Neural crest cell (in vitro differentiated cells): ENCODE measurements around the gene SCTR. TPM values are rescaled to one million over a fixed set of nuclear protein-coding genes. Genes with fewer than 3 reads are reported as not detected.

ENCODE experiments used
- DNase-seq: peaks from one replicate; pipeline ENCODE4 v3.0.0; 2021; ENCODE audit warnings: low read depth, mixed read lengths, low spot score
- H3K27ac Mint-ChIP-seq: one replicate; pipeline ENCODE4 v1.8.0; 2021; ENCODE audit warnings: mild to moderate bottlenecking, mixed read lengths; ENCODE audit not compliant: unreplicated experiment
- H3K27me3 Mint-ChIP-seq: 2 replicates; pipeline ENCODE4 v1.8.0; 2021; ENCODE audit warnings: low read depth, mild to moderate bottlenecking, mixed read lengths
- H3K36me3 Mint-ChIP-seq: 2 replicates; pipeline ENCODE4 v1.8.0; 2021; ENCODE audit warnings: low read depth, mild to moderate bottlenecking, mixed read lengths
- H3K4me1 Mint-ChIP-seq: 2 replicates; pipeline ENCODE4 v1.8.0; 2021; ENCODE audit warnings: mixed read lengths
- H3K4me3 Mint-ChIP-seq: one replicate; pipeline ENCODE4 v1.8.0; 2021; ENCODE audit warnings: mild to moderate bottlenecking, mixed read lengths
- H3K9me3 Mint-ChIP-seq: 2 replicates; pipeline ENCODE4 v1.8.0; 2021; ENCODE audit warnings: mixed read lengths
- CTCF ChIP-seq: fragments of 200-600 bp; sonication (generic); conservative IDR thresholded peaks from 2 replicates; pipeline ENCODE4 v1.5.0; 2021; ENCODE audit warnings: antibody characterized with exemption, mild to moderate bottlenecking
- total RNA-seq: library from RNA; stranded (reverse); gene quantifications from 2 replicates; pipeline ENCODE4 v1.2.1, GENCODE V29; 2021

SCTR gene
- total RNA-seq, 1 donor from 2014 or later = not detected

GRCh38 chr2:119460076-119460475 is 64.2 kb downstream of the SCTR start:
- no peak overlapping the region for H3K4me3 Mint-ChIP-seq
- no peaks in the 10 kb centered on the region for H3K27me3 Mint-ChIP-seq
- H3K36me3 Mint-ChIP-seq = no peaks in the 10 kb centered on the region
- no peaks in the 10 kb centered on the region for H3K9me3 Mint-ChIP-seq
- peaks cover 30% of the 10 kb centered on the region for H3K4me1 Mint-ChIP-seq
- H3K27ac Mint-ChIP-seq = no peak overlapping the region
- TF ChIP-seq CTCF = no peak
- no peak for DNase-seq

DNA sequence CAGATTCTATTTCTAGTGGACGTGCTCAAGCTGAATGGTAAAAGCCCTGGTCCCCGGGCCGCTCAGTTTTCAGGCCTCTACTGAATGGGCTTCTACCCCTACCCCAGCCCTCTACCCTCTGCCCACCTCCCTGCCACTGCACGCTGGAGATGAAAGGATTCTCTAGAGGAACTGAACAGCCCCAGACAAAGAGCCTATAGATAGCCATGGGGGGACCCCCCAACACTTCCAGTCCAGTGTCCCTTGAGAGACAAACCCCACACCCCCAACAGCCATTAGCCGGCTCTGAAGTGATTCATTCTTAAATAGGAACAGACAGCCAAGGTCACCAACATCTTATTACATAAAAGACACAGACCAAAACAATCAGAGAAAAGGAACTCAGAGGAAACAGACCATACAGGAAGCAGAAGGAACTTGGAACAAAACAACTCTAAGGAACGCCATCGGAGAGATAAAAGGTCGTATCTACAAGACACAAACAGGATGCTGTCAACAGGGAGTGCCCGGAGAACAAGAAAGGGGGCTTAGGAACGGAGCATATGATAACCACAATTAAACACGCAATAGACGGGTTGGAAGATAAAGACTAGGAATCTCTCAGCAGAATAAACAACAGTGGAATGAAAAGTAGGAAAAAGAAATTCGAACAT is 69.1 kb downstream of the SCTR start:
- H3K36me3 Mint-ChIP-seq = no peaks in the 10 kb centered on the region
- H3K27ac Mint-ChIP-seq = peak overlapping the region; percentile 7
- no peaks in the 10 kb centered on the region for H3K9me3 Mint-ChIP-seq
- peak; percentile 45 for DNase-seq
- no peaks in the 10 kb centered on the region for H3K27me3 Mint-ChIP-seq
- TF ChIP-seq CTCF = no peak
- peaks cover 57% of the 10 kb centered on the region for H3K4me1 Mint-ChIP-seq
- peak overlapping the region; percentile 26 for H3K4me3 Mint-ChIP-seq

DNA sequence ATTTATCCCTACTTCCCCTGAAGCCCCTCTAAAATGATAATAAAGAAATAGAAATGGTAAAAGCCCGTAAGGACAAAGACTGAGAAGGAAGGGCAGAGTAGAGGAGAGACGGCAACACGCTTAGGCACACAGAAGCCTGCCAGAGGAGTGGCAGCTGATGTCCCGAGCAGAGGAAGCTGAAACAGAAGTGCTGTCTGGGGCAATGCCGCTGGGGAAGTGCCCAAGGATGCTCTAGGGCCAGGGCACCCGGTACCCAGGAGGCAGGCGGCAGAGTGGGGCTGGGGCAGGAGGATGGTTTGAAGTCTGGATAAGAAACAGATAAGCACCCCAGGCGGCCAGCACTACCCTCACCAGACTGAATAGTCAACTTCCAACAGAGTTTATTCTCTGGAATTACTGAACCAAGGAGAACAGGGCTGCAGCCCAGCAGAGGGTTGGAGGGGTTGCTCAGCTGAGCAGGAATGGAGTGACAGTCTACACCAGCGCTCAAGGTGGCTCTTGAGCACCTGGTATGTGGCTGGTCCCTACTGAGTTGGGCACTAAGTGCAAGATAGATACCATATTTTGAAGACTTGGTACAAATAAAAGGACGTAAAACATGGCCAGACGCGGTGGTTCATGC is 70.2 kb downstream of the SCTR start:
- Mint-ChIP-seq H3K4me3 (no peak overlapping the region), H3K27me3 (no peaks in the 10 kb centered on the region), H3K36me3 (no peaks in the 10 kb centered on the region), H3K9me3 (no peaks in the 10 kb centered on the region), H3K27ac (no peak overlapping the region), H3K4me1 (peaks cover 58% of the 10 kb centered on the region)
- no peak for DNase-seq
- no peak for TF ChIP-seq CTCF

GRCh38 chr2:119451336-119452050 is 72.8 kb downstream of the SCTR start:
- no peaks in the 10 kb centered on the region for H3K36me3 Mint-ChIP-seq
- H3K27ac Mint-ChIP-seq = no peak overlapping the region
- H3K27me3 Mint-ChIP-seq = no peaks in the 10 kb centered on the region
- no peak for TF ChIP-seq CTCF
- H3K9me3 Mint-ChIP-seq = no peaks in the 10 kb centered on the region
- H3K4me1 Mint-ChIP-seq = peaks cover 50% of the 10 kb centered on the region
- DNase-seq = no peak
- no peak overlapping the region for H3K4me3 Mint-ChIP-seq

DNA sequence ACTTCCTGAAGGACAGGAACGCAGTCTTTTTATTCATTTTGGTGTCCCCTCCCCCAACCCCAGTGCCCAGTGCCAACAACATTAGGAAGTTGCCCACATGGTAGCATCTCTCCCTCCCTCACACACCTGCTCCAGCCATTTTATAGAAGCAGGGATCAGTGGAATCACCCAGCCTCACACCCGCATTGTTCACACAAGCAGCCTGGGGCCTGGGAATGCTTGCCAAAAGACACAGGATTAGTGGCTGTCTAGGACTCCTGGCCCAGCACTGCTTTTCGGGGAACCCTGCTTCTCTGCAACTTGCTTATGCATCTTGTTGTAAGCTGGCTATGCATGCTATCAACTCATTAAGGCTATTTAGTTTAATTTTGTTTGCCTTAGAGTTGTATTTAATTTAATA is 74.8 kb downstream of the SCTR start:
- Mint-ChIP-seq H3K4me3 (no peak overlapping the region), H3K27ac (no peak overlapping the region), H3K4me1 (peaks cover 37% of the 10 kb centered on the region), H3K36me3 (no peaks in the 10 kb centered on the region), H3K9me3 (no peaks in the 10 kb centered on the region), H3K27me3 (no peaks in the 10 kb centered on the region)
- TF ChIP-seq CTCF = no peak
- DNase-seq = no peak
